Uterus (tissue), 4 donors: ENCODE data around the gene NUP37. TPM values are rescaled to one million over a fixed set of nuclear protein-coding genes. Genes with fewer than 3 reads are reported as not detected.

ENCODE experiments used
- DNase-seq, 2 donors: peaks; one replicate each; pipeline ENCODE4 v3.0.0-alpha.2; 2019 to 2020
- H3K27ac ChIP-seq, 2 donors: fragments of 200-600 bp; sonication (generic); 1 replicate in 1 of 2; 2 replicates in 1 of 2; pipeline ENCODE4 v1.5.1; 2016 to 2018
- H3K27me3 ChIP-seq, 2 donors: fragments of 200-600 bp; sonication (generic); one replicate each; pipeline ENCODE4 v1.5.1; 2018 to 2019; ENCODE audit warnings: control low read depth in 1 of 2
- H3K36me3 ChIP-seq, 2 donors: fragments of 200-600 bp; sonication (generic); one replicate each; pipeline ENCODE4 v1.5.1; 2019; ENCODE audit warnings: control low read depth in 1 of 2
- H3K4me1 ChIP-seq, 2 donors: fragments of 200-600 bp; sonication (generic); one replicate each; pipeline ENCODE4 v1.5.1; 2018 to 2019; ENCODE audit warnings: control low read depth in 1 of 2
- H3K4me3 ChIP-seq, 2 donors: fragments of 200-600 bp; sonication (generic); 1 replicate in 1 of 2; 2 replicates in 1 of 2; pipeline ENCODE4 v1.5.1; 2018 to 2019; ENCODE audit warnings: mild to moderate bottlenecking in 1 of 2
- H3K9me3 ChIP-seq, 2 donors: fragments of 200-600 bp; sonication (generic); one replicate each; pipeline ENCODE4 v1.5.1; 2019; ENCODE audit warnings: control low read depth in 1 of 2
- POLR2A ChIP-seq, 2 donors: fragments of 450-650 bp; IDR thresholded peaks; one replicate each; pipeline ENCODE4 v1.6.1; 2016; ENCODE audit warnings: antibody characterized with exemption in 2 of 2, mild to moderate bottlenecking in 1 of 2, moderate library complexity in 1 of 2
- intact Hi-C: fragments of 100-400 bp; cut with DNase I; formaldehyde crosslinking; loops from one replicate; pipeline ENCODE4 v1.15.1; 2023; ENCODE audit warnings: low total_unique reads
- total RNA-seq, 4 donors: library from RNA; depleted of rRNA in 3 of 4; stranded (reverse); fragments of >200 nt in 3 of 4; gene quantifications; one replicate each; pipeline versions ENCODE4 v1.1.0 to v1.2.4, GENCODE V29; 2014 to 2023
- TF ChIP-seq, protein P1 (sequence below), 4 experiments: fragments of 200-600 bp in 2 of 4; fragments of 450-650 bp in 2 of 4; sonication (generic) in 2 of 4; IDR thresholded peaks; one replicate each; pipeline ENCODE4 v1.5.1; 2016 to 2019; ENCODE audit warnings: antibody characterized with exemption in 4 of 4, mild to moderate bottlenecking in 2 of 4, moderate library complexity in 1 of 4
- donor health status: DM: yes; HTN: yes; CAD: no.

Gene NUP37
- total RNA-seq, 4 donors from 2014 or later: 5.6 to 49.4 (median 22.4) TPM

DNA sequence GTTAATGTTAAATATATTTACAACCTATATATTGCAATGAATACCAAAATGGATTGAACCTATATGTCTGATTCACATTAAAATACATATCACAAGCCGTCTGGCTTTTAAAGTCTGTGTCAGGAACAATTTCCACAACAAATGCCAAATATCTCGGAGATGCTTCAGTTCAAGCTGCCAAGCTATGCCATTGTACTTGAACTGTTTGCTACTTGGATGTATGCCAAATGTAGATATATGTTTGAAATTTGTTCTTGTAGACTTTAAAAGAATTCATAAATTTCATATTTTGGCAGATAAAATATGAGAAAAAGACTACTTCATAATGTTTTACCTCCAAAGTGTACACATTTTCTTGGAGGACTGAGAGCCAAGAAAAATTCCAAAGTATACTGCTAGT lies 95.1 kb downstream of the NUP37 start:
- TF ChIP-seq, protein P1, sequence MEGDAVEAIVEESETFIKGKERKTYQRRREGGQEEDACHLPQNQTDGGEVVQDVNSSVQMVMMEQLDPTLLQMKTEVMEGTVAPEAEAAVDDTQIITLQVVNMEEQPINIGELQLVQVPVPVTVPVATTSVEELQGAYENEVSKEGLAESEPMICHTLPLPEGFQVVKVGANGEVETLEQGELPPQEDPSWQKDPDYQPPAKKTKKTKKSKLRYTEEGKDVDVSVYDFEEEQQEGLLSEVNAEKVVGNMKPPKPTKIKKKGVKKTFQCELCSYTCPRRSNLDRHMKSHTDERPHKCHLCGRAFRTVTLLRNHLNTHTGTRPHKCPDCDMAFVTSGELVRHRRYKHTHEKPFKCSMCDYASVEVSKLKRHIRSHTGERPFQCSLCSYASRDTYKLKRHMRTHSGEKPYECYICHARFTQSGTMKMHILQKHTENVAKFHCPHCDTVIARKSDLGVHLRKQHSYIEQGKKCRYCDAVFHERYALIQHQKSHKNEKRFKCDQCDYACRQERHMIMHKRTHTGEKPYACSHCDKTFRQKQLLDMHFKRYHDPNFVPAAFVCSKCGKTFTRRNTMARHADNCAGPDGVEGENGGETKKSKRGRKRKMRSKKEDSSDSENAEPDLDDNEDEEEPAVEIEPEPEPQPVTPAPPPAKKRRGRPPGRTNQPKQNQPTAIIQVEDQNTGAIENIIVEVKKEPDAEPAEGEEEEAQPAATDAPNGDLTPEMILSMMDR (IDR thresholded peaks at IDR 0.05): no peak
- no peak for TF ChIP-seq POLR2A (IDR thresholded peaks at IDR 0.05)
- no peaks in the 10 kb centered on the region for H3K36me3 ChIP-seq
- H3K9me3 ChIP-seq: no peaks in the 10 kb centered on the region
- H3K4me3 ChIP-seq: no peak overlapping the region
- intact Hi-C loops: no loop called here
- no peaks in the 10 kb centered on the region for H3K27me3 ChIP-seq
- no peak for DNase-seq
- peak overlapping the region in 1 of 2 donors; percentile 58 for H3K27ac ChIP-seq
- H3K4me1 ChIP-seq: no peaks in the 10 kb centered on the region

- no peak for DNase-seq
- Histone ChIP-seq H3K27ac (peak overlapping the region; percentile 34 to 58), H3K4me3 (no peak overlapping the region), H3K27me3 (no peaks in the 10 kb centered on the region), H3K9me3 (no peaks in the 10 kb centered on the region), H3K4me1 (no peaks in the 10 kb centered on the region), H3K36me3 (no peaks in the 10 kb centered on the region)
- intact Hi-C loops: no loop called here
- TF ChIP-seq, protein P1 (IDR thresholded peaks at IDR 0.05): no peak
- TF ChIP-seq POLR2A (IDR thresholded peaks at IDR 0.05): no peak
These were observed 96.5 kb downstream of the NUP37 start for GRCh38 chr12:102023343-102023930.

Other genes starting within 250 kb of the NUP37 start
- gene DRAM1, start 242.5 kb downstream of the NUP37 start, total RNA-seq: 10 to 100 TPM in 2 of 4 donors, 1 to 10 TPM in 2; 2.0 to 25.4 (median 9.9) TPM
- 10 to 100 TPM; 36.5 to 59.9 (median 49.3) TPM for gene WASHC3, start 58.1 kb downstream of the NUP37 start, total RNA-seq
- gene PARPBP, start 69 bp upstream of the NUP37 start, total RNA-seq: 10 to 100 TPM in 1 of 4 donors, 1 to 10 TPM in 1, under 1 TPM in 2; 0.26 to 26.8 (median 1.2) TPM
- not detected for gene PMCH, start 77.7 kb upstream of the NUP37 start, total RNA-seq